Muscle layer of colon (tissue), 2 donors: ENCODE results near the gene PAXIP1.

ENCODE experiments used
- H3K27ac ChIP-seq: one replicate; pipeline ENCODE4 v1.7.0; 2013; ENCODE audit warnings: low read depth, mild to moderate bottlenecking, low read length, moderate library complexity
- H3K27me3 ChIP-seq, 2 donors: one replicate each; pipeline ENCODE4 v1.7.0; 2013; ENCODE audit warnings: low read length in 2 of 2, mild to moderate bottlenecking in 2 of 2; ENCODE audit not compliant: insufficient read depth in 2 of 2, control insufficient read depth in 1 of 2
- H3K36me3 ChIP-seq: one replicate; pipeline ENCODE4 v1.7.0; 2013; ENCODE audit warnings: mild to moderate bottlenecking, low read length; ENCODE audit not compliant: insufficient read depth
- H3K4me1 ChIP-seq: one replicate; pipeline ENCODE4 v1.7.0; 2013; ENCODE audit warnings: mild to moderate bottlenecking, low read length; ENCODE audit not compliant: insufficient read depth
- H3K4me3 ChIP-seq, 2 donors: one replicate each; pipeline ENCODE4 v1.7.0; 2013; ENCODE audit warnings: low read length in 2 of 2, low read depth in 1 of 2, mild to moderate bottlenecking in 1 of 2, moderate library complexity in 1 of 2
- H3K9ac ChIP-seq: one replicate; pipeline ENCODE4 v1.7.0; 2013; ENCODE audit warnings: low read length
- H3K9me3 ChIP-seq: one replicate; pipeline ENCODE4 v1.7.0; 2013; ENCODE audit warnings: mild to moderate bottlenecking, low read length
- donor health status: abdominal sarcoma.
- donor health status: Adenocarcinoma of cecum.

The PAXIP1 gene

GRCh38 chr7:154910125-154910524 is 92.8 kb downstream of the PAXIP1 start:
- H3K36me3 ChIP-seq = no peaks in the 10 kb centered on the region
- H3K9me3 ChIP-seq = no peaks in the 10 kb centered on the region
- H3K27ac ChIP-seq = no peak overlapping the region
- H3K27me3 ChIP-seq = peaks cover 0 to 13% of the 10 kb centered on the region in 2 donors
- no peak overlapping the region for H3K9ac ChIP-seq
- peaks cover 4% of the 10 kb centered on the region for H3K4me1 ChIP-seq
- no peak overlapping the region for H3K4me3 ChIP-seq

DNA sequence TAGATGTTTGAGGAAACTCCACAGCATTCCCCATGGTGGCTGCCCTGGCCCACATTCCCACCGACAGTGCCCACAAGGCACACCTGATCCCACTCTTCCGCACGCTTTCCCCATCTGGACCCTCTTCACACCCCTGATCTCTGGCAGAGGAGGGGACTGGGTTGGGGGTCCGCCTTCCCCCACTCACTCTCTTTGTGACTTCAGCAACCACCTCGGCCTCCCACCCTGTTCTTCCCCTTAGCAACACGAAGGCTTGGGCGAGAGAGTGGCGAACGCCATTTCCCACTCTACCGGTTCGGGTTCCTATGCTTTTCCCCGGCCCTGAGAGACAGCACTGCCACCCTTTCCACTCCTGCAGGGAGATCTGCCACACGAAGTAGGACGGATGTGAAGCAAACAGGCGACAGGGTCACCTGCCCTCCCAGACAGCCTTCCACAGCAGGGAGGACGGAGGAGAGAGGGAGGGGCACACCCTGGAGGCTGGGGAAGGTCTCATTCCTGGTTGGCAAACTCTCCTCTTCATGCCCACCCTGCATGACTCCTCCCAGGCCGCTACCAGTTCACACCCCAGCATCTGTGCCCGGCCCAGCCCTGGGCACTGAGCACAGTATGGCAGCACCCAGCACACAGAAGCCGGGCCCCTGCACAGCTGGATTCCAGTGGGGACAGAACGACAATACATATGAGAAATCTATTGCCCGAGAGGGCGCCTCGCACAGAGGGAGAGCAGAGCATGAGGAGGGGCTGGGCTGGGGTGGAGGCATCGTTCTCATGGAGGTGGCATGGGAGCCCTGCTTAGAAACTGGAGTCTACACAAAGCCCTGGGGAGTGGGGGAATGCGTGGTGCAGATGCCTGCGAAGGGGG is 93.5 kb downstream of the PAXIP1 start:
- no peak overlapping the region for H3K9ac ChIP-seq
- peaks cover 0 to 7% of the 10 kb centered on the region in 2 donors for H3K27me3 ChIP-seq
- no peak overlapping the region for H3K27ac ChIP-seq
- no peaks in the 10 kb centered on the region for H3K36me3 ChIP-seq
- peaks cover 4% of the 10 kb centered on the region for H3K4me1 ChIP-seq
- no peaks in the 10 kb centered on the region for H3K9me3 ChIP-seq
- H3K4me3 ChIP-seq = no peak overlapping the region

DNA sequence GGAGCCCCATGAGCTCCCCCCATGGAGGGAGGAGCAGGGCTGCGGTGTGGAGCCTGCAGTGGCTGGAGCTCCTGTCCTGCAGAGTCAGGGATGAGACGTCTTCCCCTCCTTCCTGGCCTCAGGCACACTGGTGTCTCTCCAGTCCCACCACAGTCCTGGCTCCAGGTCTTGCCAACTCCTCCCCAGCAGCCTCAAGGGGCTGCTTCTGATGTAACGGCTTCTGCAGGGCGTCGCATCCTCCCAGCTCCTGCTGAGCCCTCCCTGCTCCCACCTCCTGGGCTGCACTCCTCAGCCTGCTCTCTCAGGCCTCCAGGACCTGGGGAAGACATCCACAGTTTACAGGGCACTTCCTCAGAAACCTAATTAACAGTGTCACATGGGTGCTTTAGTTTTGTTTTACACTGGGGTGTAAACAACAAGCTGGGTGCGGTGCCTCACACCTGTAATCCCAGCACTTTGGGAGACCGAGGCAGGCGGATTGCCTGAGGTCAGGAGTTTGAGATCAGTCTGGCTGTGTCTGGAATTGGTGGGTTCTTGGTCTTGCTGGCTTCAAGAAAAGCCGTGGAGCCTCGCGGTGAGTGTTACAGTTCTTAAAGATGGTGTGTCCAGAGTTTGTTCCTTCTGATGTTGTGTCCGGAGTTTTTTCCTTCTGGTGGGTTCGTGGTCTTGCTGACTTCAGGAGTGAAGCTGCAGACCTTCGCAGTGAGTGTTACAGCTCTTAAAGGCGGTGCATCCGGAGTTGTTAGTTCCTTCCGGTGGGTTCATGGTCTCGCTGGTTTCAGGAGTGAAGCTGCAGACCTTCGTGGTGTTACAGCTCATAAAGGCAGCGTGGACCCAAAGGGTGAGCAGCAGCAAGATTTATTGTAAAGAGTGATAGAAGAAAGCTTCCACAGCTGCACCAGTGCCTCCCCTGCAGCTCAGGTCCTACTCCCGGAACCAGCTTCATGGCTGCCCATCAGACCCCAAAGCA is 95.0 kb downstream of the PAXIP1 start:
- H3K4me1 ChIP-seq = no peaks in the 10 kb centered on the region
- H3K27me3 ChIP-seq = no peaks in the 10 kb centered on the region
- H3K27ac ChIP-seq = no peak overlapping the region
- H3K9me3 ChIP-seq = no peaks in the 10 kb centered on the region
- no peaks in the 10 kb centered on the region for H3K36me3 ChIP-seq
- H3K9ac ChIP-seq = no peak overlapping the region
- no peak overlapping the region for H3K4me3 ChIP-seq

GRCh38 chr7:154906736-154907355 is 96.1 kb downstream of the PAXIP1 start:
- Histone ChIP-seq H3K27ac (no peak overlapping the region), H3K9me3 (no peaks in the 10 kb centered on the region), H3K4me3 (no peak overlapping the region), H3K36me3 (no peaks in the 10 kb centered on the region), H3K4me1 (no peaks in the 10 kb centered on the region), H3K9ac (no peak overlapping the region), H3K27me3 (no peaks in the 10 kb centered on the region)

DNA sequence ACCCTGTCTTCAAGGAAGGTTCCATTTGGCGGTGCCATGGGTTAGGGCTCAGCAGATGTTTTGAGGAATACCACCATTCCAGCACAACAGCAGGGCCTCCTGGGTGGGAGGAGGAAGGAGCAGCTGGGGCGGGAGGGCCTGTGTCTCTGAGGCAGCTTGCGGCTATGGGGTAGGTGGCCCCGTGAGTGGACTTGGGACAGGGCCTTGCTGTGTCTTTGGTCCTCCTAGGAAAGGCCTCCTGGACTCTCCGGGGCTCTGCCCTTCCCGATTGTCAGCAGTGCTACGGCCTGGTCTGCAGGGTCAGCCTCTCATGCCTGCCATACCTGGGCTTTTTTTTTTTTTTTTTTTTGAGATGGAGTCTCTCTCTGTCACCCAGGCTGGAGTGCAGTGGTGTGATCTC is 96.7 kb downstream of the PAXIP1 start:
- Histone ChIP-seq H3K36me3 (no peaks in the 10 kb centered on the region), H3K9me3 (no peaks in the 10 kb centered on the region), H3K4me1 (no peaks in the 10 kb centered on the region), H3K9ac (no peak overlapping the region), H3K27ac (no peak overlapping the region), H3K4me3 (no peak overlapping the region), H3K27me3 (no peaks in the 10 kb centered on the region)

DNA sequence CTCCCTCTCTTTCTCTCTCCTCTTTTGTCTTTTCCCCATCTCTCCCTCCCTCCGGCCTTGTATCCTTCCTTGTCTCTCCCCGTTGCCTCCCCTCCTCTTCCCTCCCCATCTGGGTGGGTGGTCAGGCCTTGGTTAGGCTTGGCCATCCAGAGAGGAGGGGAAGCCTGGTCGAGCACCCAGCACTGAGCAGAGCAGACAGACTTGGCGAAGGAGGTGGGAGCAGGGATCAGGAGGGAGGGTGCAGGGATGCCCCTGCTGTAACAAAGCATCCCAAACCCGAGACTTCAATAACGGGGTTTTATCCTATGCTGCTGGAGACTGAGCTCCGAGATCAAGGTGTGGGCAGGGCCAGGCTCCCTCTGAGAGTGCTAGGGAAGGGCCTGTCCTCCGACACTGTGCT is 97.3 kb downstream of the PAXIP1 start:
- H3K9me3 ChIP-seq = no peaks in the 10 kb centered on the region
- no peak overlapping the region for H3K9ac ChIP-seq
- H3K4me3 ChIP-seq = no peak overlapping the region
- no peaks in the 10 kb centered on the region for H3K4me1 ChIP-seq
- no peaks in the 10 kb centered on the region for H3K27me3 ChIP-seq
- H3K36me3 ChIP-seq = no peaks in the 10 kb centered on the region
- H3K27ac ChIP-seq = no peak overlapping the region

DNA sequence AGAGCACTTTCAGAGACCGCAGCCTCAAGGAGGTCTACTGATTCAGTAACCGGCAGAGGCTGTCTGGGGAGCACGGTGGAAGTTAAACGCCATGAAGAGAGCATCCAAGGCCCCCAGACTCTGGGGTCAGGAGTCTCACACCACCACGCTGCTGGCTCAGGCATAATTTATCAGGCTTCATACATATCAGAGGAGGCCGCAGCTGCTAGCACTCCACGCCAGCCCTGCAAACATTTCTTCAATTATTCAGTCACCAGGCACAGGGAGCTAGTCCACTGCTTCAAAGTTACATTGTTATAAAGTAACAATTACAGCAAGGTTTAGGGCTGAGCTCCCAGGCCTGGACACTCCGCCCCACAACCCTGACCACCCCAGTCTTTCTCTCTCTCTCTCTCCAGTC is 97.8 kb downstream of the PAXIP1 start:
- no peaks in the 10 kb centered on the region for H3K27me3 ChIP-seq
- no peaks in the 10 kb centered on the region for H3K36me3 ChIP-seq
- H3K27ac ChIP-seq = no peak overlapping the region
- no peak overlapping the region for H3K9ac ChIP-seq
- no peaks in the 10 kb centered on the region for H3K4me1 ChIP-seq
- no peak overlapping the region for H3K4me3 ChIP-seq
- H3K9me3 ChIP-seq = no peaks in the 10 kb centered on the region

GRCh38 chr7:154903083-154903731 is 99.7 kb downstream of the PAXIP1 start:
- H3K4me3 ChIP-seq = no peak overlapping the region
- H3K9ac ChIP-seq = no peak overlapping the region
- H3K27ac ChIP-seq = no peak overlapping the region
- no peaks in the 10 kb centered on the region for H3K36me3 ChIP-seq
- H3K27me3 ChIP-seq = no peaks in the 10 kb centered on the region
- H3K4me1 ChIP-seq = no peaks in the 10 kb centered on the region
- no peaks in the 10 kb centered on the region for H3K9me3 ChIP-seq

DNA sequence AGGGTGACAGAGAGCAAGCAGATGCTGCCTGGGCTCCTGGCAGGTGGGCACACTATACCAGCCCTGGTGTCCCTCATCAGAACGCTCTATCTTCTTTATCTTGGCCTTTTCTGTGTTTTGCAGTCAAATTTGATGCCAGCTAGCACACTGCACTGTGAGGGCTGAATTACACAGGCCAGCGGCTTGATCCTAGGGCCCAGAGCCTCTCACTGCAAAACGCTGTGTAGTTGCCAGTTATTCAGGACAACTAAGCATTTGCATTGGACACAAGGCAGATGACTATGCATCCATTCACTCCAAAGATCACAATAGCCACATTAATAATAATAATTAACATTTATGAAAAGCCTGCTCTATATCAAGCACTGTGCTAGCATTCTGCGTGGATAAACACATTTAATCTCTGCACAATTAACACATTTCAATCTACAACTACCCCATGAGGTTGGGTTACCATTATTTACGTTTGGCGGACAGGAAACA is 100.3 kb downstream of the PAXIP1 start:
- H3K36me3 ChIP-seq = no peaks in the 10 kb centered on the region
- no peak overlapping the region for H3K27ac ChIP-seq
- no peaks in the 10 kb centered on the region for H3K4me1 ChIP-seq
- no peaks in the 10 kb centered on the region for H3K27me3 ChIP-seq
- H3K4me3 ChIP-seq = no peak overlapping the region
- no peak overlapping the region for H3K9ac ChIP-seq
- no peaks in the 10 kb centered on the region for H3K9me3 ChIP-seq

DNA sequence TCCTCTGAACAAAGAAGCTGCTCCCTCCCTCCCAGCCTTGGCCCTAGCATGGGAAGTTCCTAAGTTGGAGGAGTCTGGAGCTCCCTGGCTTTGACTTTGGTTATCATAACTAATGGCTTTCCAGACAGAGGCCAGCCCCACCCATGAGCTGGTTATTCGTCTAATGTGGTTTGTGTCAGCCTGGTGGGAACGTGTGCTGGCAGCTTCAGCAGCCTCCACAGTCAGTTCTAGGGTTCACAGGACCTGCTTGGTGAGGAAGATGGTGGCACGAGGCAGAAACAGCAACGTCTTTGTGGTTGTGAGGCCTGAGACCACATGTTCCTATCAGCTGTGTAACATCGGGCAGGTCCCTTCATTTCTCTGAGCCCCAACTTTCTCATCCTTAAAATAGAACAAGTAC is 103.1 kb downstream of the PAXIP1 start:
- Histone ChIP-seq H3K27ac (no peak overlapping the region), H3K9ac (no peak overlapping the region), H3K36me3 (no peaks in the 10 kb centered on the region), H3K27me3 (peaks cover 0 to 5% of the 10 kb centered on the region in 2 donors), H3K4me1 (no peaks in the 10 kb centered on the region), H3K9me3 (no peaks in the 10 kb centered on the region), H3K4me3 (no peak overlapping the region)
